ENCODE data around the gene CCDC112. TPM values are rescaled to one million over a fixed set of nuclear protein-coding genes. Genes with fewer than 3 reads are reported as not detected.

The CCDC112 gene
- total RNA-seq, 2 experiments from 2014 or later, result 3.1 to 3.9 TPM

DNA sequence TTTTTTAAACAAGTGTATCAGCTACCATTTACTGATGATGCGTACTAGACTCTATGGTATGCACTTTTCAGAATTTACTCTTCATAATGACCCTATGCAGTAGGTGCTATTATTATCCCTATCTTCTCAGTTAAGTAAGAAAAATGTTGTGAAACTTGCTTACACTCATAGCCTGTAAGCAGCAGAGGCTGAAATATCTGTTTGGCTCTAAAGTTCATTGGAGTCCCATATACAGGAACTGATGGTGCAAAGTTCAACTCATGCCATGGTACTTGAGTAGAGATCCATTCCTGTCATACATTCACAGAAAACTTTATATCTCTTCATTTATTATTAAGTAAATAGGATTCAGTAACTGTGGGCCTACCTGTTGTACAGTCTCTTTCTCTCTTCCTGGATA, 41.4 kb upstream of the CCDC112 start:
- POLR2A ChIA-PET, result no interaction called here
- Histone ChIP-seq H3K36me3 (ENCODE audit: insufficient read depth, low read length) (no peaks in the 10 kb centered on the region), H3K4me1 (ENCODE audit: insufficient read depth, low read length) (no peaks in the 10 kb centered on the region), H3K27me3 (ENCODE audit: control insufficient read depth in 1 of 2, insufficient read depth in 2 of 2, low read length in 2 of 2) (peaks cover 0 to 6% of the 10 kb centered on the region in 2 experiments), H3K4me3 (ENCODE audit: low read length) (no peak overlapping the region), H3K27ac (ENCODE audit: low read depth in 1 of 2, low read length in 2 of 2) (no peak overlapping the region), H3K9me3 (ENCODE audit: control insufficient read depth in 1 of 2, insufficient read depth in 1 of 2, low read length in 2 of 2) (no peaks in the 10 kb centered on the region)
- DNase-seq (no peak), ATAC-seq (ENCODE audit: poor library complexity) (no peak)
- Mint-ChIP-seq H3K27me3 (peaks cover 34% of the 10 kb centered on the region), H3K4me3 (no peak overlapping the region), H3K36me3 (ENCODE audit: low read depth) (no peaks in the 10 kb centered on the region), H3K27ac (no peak overlapping the region), H3K4me1 (ENCODE audit: low read depth) (no peaks in the 10 kb centered on the region), H3K9me3 (no peaks in the 10 kb centered on the region)
- TF ChIP-seq, protein P1, sequence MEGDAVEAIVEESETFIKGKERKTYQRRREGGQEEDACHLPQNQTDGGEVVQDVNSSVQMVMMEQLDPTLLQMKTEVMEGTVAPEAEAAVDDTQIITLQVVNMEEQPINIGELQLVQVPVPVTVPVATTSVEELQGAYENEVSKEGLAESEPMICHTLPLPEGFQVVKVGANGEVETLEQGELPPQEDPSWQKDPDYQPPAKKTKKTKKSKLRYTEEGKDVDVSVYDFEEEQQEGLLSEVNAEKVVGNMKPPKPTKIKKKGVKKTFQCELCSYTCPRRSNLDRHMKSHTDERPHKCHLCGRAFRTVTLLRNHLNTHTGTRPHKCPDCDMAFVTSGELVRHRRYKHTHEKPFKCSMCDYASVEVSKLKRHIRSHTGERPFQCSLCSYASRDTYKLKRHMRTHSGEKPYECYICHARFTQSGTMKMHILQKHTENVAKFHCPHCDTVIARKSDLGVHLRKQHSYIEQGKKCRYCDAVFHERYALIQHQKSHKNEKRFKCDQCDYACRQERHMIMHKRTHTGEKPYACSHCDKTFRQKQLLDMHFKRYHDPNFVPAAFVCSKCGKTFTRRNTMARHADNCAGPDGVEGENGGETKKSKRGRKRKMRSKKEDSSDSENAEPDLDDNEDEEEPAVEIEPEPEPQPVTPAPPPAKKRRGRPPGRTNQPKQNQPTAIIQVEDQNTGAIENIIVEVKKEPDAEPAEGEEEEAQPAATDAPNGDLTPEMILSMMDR (IDR thresholded peaks at IDR 0.05), result no peak
- CTCF ChIA-PET, result no interaction called here
- intact Hi-C loops (cut with DNase I, micrococcal nuclease), result no loop called here

DNA sequence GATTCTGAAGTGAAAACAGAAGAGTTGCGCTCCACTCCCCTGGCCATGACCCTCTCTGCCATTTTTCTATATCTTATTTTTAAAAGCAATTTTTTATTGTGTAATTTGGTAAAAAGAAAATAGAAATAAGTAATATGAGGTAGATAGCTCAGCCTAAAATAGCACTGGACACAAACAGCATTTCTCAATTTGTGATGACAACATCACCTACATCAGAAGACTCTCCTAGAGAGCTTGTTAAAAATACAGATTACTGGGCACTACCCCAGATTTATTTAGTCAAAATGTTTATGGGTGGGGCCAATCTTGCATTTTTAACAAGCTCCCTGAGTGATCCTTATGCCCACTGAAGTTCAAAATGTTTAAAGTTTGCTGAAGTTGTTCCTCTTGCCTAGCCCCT, 40.5 kb upstream of the CCDC112 start:
- Mint-ChIP-seq H3K27ac (no peak overlapping the region), H3K4me1 (ENCODE audit: low read depth) (no peaks in the 10 kb centered on the region), H3K9me3 (no peaks in the 10 kb centered on the region), H3K27me3 (peaks cover 30% of the 10 kb centered on the region), H3K4me3 (no peak overlapping the region), H3K36me3 (ENCODE audit: low read depth) (no peaks in the 10 kb centered on the region)
- POLR2A ChIA-PET, result no interaction called here
- TF ChIP-seq, protein P1 (IDR thresholded peaks at IDR 0.05), result no peak
- intact Hi-C loops (cut with DNase I, micrococcal nuclease), result no loop called here
- Histone ChIP-seq H3K4me3 (ENCODE audit: low read length) (no peak overlapping the region), H3K9me3 (ENCODE audit: control insufficient read depth in 1 of 2, insufficient read depth in 1 of 2, low read length in 2 of 2) (no peaks in the 10 kb centered on the region), H3K4me1 (ENCODE audit: insufficient read depth, low read length) (no peaks in the 10 kb centered on the region), H3K36me3 (ENCODE audit: insufficient read depth, low read length) (no peaks in the 10 kb centered on the region), H3K27ac (ENCODE audit: low read depth in 1 of 2, low read length in 2 of 2) (no peak overlapping the region), H3K27me3 (ENCODE audit: control insufficient read depth in 1 of 2, insufficient read depth in 2 of 2, low read length in 2 of 2) (peaks cover 0 to 6% of the 10 kb centered on the region in 2 experiments)
- ATAC-seq (ENCODE audit: poor library complexity), result no peak
- CTCF ChIA-PET, result no interaction called here
- no peak for DNase-seq

DNA sequence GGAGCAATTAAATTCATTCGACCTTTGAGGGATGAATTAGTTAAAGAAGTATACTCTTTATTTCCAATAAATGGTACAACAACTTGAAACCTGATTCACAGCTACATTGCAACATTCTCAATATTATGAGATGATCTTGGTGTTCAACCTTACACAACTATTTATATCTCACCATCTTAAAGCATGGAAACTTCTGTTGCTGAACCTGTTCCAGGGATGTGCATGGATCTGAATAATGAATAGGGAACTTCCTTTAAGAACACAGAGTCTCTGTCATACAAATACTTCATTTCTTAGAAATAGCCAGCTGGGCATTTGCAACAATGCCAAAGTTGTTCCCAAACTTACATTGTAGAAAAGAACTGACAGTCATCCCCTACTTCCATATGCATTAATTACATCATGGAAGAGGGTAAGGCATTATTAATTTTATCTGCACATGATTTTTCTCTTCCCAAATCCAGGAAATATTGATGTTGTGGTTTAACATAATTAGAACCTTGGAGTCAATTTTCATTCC, 39.8 kb upstream of the CCDC112 start:
- intact Hi-C loops (cut with DNase I, micrococcal nuclease), result no loop called here
- ChIA-PET CTCF (no interaction called here), POLR2A (no interaction called here)
- Histone ChIP-seq H3K27me3 (ENCODE audit: control insufficient read depth in 1 of 2, insufficient read depth in 2 of 2, low read length in 2 of 2) (peaks cover 0 to 6% of the 10 kb centered on the region in 2 experiments), H3K36me3 (ENCODE audit: insufficient read depth, low read length) (no peaks in the 10 kb centered on the region), H3K27ac (ENCODE audit: low read depth in 1 of 2, low read length in 2 of 2) (no peak overlapping the region), H3K9me3 (ENCODE audit: control insufficient read depth in 1 of 2, insufficient read depth in 1 of 2, low read length in 2 of 2) (no peaks in the 10 kb centered on the region), H3K4me1 (ENCODE audit: insufficient read depth, low read length) (no peaks in the 10 kb centered on the region), H3K4me3 (ENCODE audit: low read length) (no peak overlapping the region)
- Mint-ChIP-seq H3K4me3 (no peak overlapping the region), H3K27me3 (peaks cover 30% of the 10 kb centered on the region), H3K36me3 (ENCODE audit: low read depth) (no peaks in the 10 kb centered on the region), H3K4me1 (ENCODE audit: low read depth) (no peaks in the 10 kb centered on the region), H3K27ac (no peak overlapping the region), H3K9me3 (no peaks in the 10 kb centered on the region)
- DNase-seq (no peak), ATAC-seq (ENCODE audit: poor library complexity) (no peak)
- TF ChIP-seq, protein P1 (IDR thresholded peaks at IDR 0.05), result no peak

All from CD4-positive, alpha-beta T cell (primary cell).